GM18951 (cell line): Measurements from ENCODE around the gene ZNF667.

Experiments used
- POLR2A ChIP-seq: IDR thresholded peaks from 4 replicates; pipeline ENCODE4 v1.6.1; 2011; ENCODE audit warnings: mild to moderate bottlenecking; ENCODE audit not compliant: insufficient read length, insufficient read depth; ENCODE audit errors: extremely low read depth
- in situ Hi-C: fragments of 300-500 bp; cut with MboI; formaldehyde crosslinking; loops from one replicate; pipeline ENCODE4 v1.12.0; 2022; ENCODE audit warnings: low sequenced_read_pairs, mixed read lengths, inconsistent platforms; ENCODE audit not compliant: unreplicated experiment

The ZNF667 gene

GRCh38 chr19:56476651-56477428 lies at the start of gene ZNF667:
TSS of gene ZNF667 (minus strand) at chr19:56477345. CDS start at chr19:56462370, 14,975 bp downstream.
- TF ChIP-seq POLR2A, result no peak
- in situ Hi-C loops, result no loop called here

DNA sequence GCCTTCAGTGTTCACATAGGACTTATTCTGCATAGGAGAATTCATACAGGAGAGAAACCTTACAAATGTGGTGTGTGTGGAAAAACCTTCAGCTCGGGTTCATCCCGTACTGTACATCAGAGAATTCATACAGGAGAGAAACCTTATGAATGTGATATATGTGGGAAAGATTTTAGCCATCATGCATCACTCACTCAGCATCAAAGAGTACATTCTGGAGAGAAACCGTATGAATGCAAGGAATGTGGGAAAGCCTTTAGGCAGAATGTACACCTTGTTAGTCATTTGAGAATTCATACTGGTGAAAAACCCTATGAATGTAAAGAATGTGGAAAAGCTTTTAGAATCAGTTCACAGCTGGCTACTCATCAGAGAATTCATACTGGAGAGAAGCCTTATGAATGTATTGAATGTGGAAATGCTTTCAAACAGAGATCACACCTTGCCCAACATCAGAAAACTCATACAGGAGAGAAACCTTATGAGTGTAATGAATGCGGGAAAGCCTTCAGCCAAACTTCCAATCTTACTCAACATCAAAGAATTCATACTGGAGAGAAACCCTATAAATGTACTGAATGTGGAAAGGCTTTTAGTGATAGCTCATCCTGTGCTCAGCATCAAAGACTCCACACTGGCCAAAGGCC lies 48.2 kb upstream of the ZNF667 start:
- no peak for TF ChIP-seq POLR2A
- in situ Hi-C loops, result no loop called here

DNA sequence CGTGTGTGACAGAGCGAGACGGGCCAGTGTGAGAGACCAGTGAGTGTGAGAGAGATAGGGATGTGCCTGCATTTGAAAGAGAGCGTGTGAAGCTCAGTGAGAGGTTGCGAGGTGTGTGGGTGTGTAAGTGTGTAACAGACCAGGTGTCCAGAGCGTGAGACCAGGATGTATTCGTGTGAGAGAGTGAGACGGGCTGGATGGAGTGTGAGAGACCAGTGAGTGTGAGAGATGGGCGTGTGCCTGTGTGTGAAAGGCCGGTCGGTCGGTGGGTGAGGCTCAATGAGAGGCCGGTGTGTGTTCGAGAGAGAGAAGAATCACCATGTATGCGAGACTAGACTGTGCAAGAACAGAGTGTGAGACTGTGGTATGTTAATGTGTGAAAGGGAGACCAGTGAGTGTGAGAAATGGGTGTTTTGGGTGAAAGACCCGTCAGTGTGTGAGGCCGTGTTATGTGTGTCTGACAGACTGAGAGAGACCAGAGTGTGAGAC lies 31.2 kb upstream of the ZNF667 start:
- no peak for TF ChIP-seq POLR2A
- in situ Hi-C loops, result no loop called here

DNA sequence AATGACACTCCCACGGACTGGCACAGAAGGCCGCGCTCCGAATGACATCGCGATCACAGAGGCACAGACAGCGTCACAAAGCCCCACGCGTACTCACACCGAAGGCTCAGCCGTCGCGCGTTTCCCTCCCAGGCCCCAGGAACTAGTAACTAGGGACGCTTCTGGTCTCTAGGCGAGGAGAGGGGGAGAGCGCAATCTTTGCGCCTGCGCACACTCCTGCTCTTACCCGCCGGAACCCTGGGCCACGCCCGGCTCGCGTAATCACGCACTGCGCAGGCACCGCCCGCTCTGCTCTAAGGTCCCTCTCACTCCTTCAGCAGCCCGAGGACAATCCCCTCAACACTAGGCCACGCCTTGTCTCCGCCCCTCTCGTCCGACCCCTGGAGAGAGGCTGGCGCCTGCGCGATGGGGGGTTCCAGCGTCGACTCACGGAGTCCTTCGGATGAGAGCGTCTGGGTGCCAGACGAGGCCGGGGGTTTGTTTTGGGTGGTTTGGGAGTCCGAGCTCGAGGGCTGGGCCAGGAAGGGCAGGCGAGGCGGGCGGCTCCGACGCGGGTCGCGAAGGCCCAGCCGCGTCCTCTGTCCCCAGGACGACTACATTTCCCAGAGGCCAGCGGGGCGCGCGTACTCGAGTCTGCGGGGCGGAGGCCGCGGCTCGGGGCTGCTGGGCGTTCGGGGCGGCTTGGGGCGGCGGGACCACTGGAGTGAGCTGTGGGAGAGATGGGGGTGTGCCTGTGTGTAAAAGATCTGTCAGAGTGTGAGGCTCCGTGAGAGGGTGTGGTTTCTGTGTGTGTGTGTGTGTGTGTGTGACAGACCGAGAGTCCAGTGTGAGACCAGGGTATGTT lies 30.5 kb upstream of the ZNF667 start, which contains the start of gene ZNF471:
ZNF471 (plus strand) TSS at position 410 of the 844 bp plus-strand sequence. CDS start 3,717 bp downstream, outside the sequence.
- no peak for TF ChIP-seq POLR2A
- in situ Hi-C loops, result no loop called here

DNA sequence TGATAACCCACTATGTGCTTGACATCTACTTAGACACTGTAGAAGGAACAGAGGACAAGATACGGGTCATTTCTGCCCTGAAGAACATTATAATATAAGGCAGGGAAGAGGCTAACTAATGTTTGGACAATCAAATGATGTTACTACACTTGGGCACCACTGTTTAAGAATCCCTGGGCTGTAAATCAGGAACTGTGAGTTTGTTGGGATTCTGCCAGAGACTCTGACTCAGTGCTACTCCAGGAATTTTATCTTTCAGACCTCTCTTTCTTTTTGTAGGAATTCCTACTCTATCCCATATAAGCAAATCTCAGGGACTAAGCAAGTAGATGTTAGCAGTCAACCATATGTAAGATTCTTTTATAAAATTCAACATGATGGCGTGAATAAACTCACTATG lies 27.4 kb upstream of the ZNF667 start:
- no peak for TF ChIP-seq POLR2A
- in situ Hi-C loops, result no loop called here

DNA sequence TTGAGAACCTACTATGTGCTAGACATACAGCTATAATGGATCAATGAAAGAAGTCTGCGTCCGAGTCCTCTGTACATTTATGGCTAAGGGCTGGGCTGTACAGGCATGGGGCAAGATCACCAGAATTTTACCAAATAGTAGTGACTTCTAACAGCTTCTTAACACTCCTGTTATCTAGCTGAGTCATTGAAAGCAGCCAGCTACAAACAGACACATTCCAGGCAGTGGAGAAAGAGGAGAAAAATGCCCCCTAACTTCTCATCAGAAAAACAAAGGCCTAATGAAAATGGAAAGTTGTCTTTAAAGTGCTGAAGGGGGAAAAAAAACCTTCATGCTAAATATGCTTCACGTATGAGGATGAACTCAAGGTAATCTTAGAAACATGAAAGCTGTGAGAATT lies 14.3 kb upstream of the ZNF667 start:
- in situ Hi-C loops, result no loop called here
- no peak for TF ChIP-seq POLR2A

- in situ Hi-C loops, result no loop called here
- TF ChIP-seq POLR2A, result no peak
Observed at GRCh38 chr19:56477429-56478338, 539 bp upstream of the ZNF667 start.

GRCh38 chr19:56476093-56476492 lies 1.1 kb downstream of the ZNF667 start:
- in situ Hi-C loops, result no loop called here
- TF ChIP-seq POLR2A, result no peak

GRCh38 chr19:56474308-56474707 lies 2.8 kb downstream of the ZNF667 start:
- in situ Hi-C loops, result no loop called here
- no peak for TF ChIP-seq POLR2A

DNA sequence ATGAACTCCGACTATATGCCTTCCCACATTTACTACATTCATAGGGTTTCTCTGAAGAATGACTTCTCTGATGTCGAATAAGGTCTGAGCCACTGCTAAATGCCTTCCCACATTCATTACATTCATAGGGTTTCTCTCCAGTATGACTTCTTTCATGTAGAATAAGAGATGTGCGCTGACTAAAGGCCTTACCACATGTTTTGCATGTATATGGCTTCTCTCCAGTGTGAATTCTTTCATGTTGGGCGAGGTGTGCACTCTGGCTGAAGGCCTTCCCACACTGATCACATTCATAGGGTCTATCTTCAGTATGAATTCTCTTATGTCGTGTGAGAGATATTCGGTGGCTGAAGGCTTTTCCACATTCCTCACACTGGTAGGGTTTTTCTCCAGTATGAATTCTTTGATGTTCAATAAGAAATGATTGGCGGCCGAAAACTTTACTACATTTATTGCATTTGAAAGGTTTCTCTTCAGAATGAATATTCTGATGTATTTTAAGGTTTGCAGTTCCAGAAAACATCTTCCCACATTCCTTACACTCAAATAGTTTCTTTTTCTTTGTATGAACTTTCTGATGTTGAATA lies 35.8 kb downstream of the ZNF667 start:
- in situ Hi-C loops, result no loop called here
- TF ChIP-seq POLR2A, result no peak

DNA sequence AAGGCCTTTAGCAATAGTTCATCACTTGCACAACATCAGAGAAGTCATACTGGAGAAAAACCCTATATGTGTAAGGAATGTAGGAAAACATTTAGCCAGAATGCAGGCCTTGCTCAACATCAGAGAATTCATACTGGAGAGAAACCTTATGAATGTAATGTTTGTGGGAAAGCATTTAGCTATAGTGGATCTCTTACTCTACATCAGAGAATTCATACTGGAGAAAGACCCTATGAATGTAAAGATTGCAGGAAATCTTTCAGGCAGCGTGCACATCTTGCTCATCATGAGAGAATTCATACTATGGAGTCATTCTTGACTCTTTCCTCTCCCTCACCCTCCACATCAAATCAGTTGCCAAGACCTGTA lies 53.2 kb downstream of the ZNF667 start:
- in situ Hi-C loops, result no loop called here
- TF ChIP-seq POLR2A, result no peak
